Mesothelial cell of epicardium (in vitro differentiated cells): ENCODE results near the gene WDR45B. TPM values are rescaled to one million over a fixed set of nuclear protein-coding genes. Genes with fewer than 3 reads are reported as not detected.

ENCODE experiments used
- DNase-seq, 2 experiments: peaks; one replicate each; pipeline ENCODE4 v3.0.0; 2021; ENCODE audit warnings: low spot score in 2 of 2; ENCODE audit not compliant: unreplicated experiment in 2 of 2
- H3K27ac Mint-ChIP-seq: 2 replicates; pipeline ENCODE4 v1.8.0; 2021; ENCODE audit warnings: mixed read lengths
- H3K27me3 Mint-ChIP-seq: 2 replicates; pipeline ENCODE4 v1.8.0; 2021; ENCODE audit warnings: low read depth, mixed read lengths
- H3K36me3 Mint-ChIP-seq: 2 replicates; pipeline ENCODE4 v1.8.0; 2021; ENCODE audit warnings: mixed read lengths
- H3K4me1 Mint-ChIP-seq: 2 replicates; pipeline ENCODE4 v1.8.0; 2021; ENCODE audit warnings: mixed read lengths
- H3K4me3 Mint-ChIP-seq: 2 replicates; pipeline ENCODE4 v1.8.0; 2021; ENCODE audit warnings: mild to moderate bottlenecking, moderate library complexity, mixed read lengths
- H3K9me3 Mint-ChIP-seq: 2 replicates; pipeline ENCODE4 v1.8.0; 2021; ENCODE audit warnings: mixed read lengths
- CTCF ChIP-seq: fragments of 200-600 bp; sonication (generic); IDR thresholded peaks from one replicate; pipeline ENCODE4 v1.5.0; 2021; ENCODE audit warnings: antibody characterized with exemption; ENCODE audit not compliant: unreplicated experiment
- total RNA-seq: library from RNA; stranded (reverse); gene quantifications from 3 replicates; pipeline ENCODE4 v1.2.1, GENCODE V29; 2021

Gene WDR45B
- total RNA-seq, 1 donor from 2014 or later: 92.3 TPM

GRCh38 chr17:82693168-82693867, 45.1 kb upstream of the WDR45B start:
- H3K4me1 Mint-ChIP-seq: peaks cover 9% of the 10 kb centered on the region
- H3K27me3 Mint-ChIP-seq: peaks cover 14% of the 10 kb centered on the region
- no peak overlapping the region for H3K4me3 Mint-ChIP-seq
- H3K36me3 Mint-ChIP-seq: peaks cover 23% of the 10 kb centered on the region
- peaks cover 10% of the 10 kb centered on the region for H3K9me3 Mint-ChIP-seq
- DNase-seq: no peak
- no peak overlapping the region for H3K27ac Mint-ChIP-seq
- TF ChIP-seq CTCF: no peak

- Mint-ChIP-seq H3K36me3 (peaks cover 23% of the 10 kb centered on the region), H3K27me3 (peaks cover 12% of the 10 kb centered on the region), H3K4me1 (peaks cover 11% of the 10 kb centered on the region), H3K27ac (no peak overlapping the region), H3K9me3 (peaks cover 10% of the 10 kb centered on the region), H3K4me3 (no peak overlapping the region)
- TF ChIP-seq CTCF: no peak
- DNase-seq: no peak
Measured at GRCh38 chr17:82692268-82692667, 44.0 kb upstream of the WDR45B start.

GRCh38 chr17:82691714-82692113, 43.5 kb upstream of the WDR45B start:
- peaks cover 23% of the 10 kb centered on the region for H3K36me3 Mint-ChIP-seq
- H3K4me3 Mint-ChIP-seq: no peak overlapping the region
- no peak overlapping the region for H3K27ac Mint-ChIP-seq
- peaks cover 10% of the 10 kb centered on the region for H3K9me3 Mint-ChIP-seq
- H3K4me1 Mint-ChIP-seq: peaks cover 11% of the 10 kb centered on the region
- no peak for TF ChIP-seq CTCF
- peaks cover 7% of the 10 kb centered on the region for H3K27me3 Mint-ChIP-seq
- DNase-seq: no peak

- DNase-seq: no peak
- no peak overlapping the region for H3K4me3 Mint-ChIP-seq
- no peak overlapping the region for H3K27ac Mint-ChIP-seq
- H3K4me1 Mint-ChIP-seq: peaks cover 15% of the 10 kb centered on the region
- peaks cover 19% of the 10 kb centered on the region for H3K36me3 Mint-ChIP-seq
- H3K9me3 Mint-ChIP-seq: peaks cover 10% of the 10 kb centered on the region
- peaks cover under 1% of the 10 kb centered on the region for H3K27me3 Mint-ChIP-seq
- no peak for TF ChIP-seq CTCF
Measured at GRCh38 chr17:82690786-82691489, 42.7 kb upstream of the WDR45B start.

GRCh38 chr17:82689077-82689476, 40.8 kb upstream of the WDR45B start:
- Mint-ChIP-seq H3K4me1 (peaks cover 15% of the 10 kb centered on the region), H3K36me3 (peaks cover 13% of the 10 kb centered on the region), H3K27me3 (no peaks in the 10 kb centered on the region), H3K4me3 (no peak overlapping the region), H3K27ac (no peak overlapping the region), H3K9me3 (peaks cover 3% of the 10 kb centered on the region)
- no peak for DNase-seq
- TF ChIP-seq CTCF: no peak
